ENCODE data around the gene GUSB.
"Not testable (repeated sequence)": the region's sequence is repeated elsewhere in the genome, so short reads cannot be mapped to it uniquely, and the experiment has no call there.

The GUSB gene

GRCh38 chr7:65953001-65953720 is 28.9 kb downstream of the GUSB start:
- Histone ChIP-seq H3K36me3 (ENCODE audit: insufficient read depth, low read length) (peaks cover 12% of the 10 kb centered on the region), H3K9ac (ENCODE audit: low read depth, low read length) (no peak overlapping the region), H3K4me2 (ENCODE audit: low read length) (no peak overlapping the region), H3K4me1 (ENCODE audit: control insufficient read depth, insufficient read depth, low read length) (peaks cover 6% of the 10 kb centered on the region), H3K9me3 (replicated peaks; ENCODE audit: low read length) (no peaks in the 10 kb centered on the region), H3K27me3 (ENCODE audit: control insufficient read depth, insufficient read depth, low read length) (no peaks in the 10 kb centered on the region), H3K4me3 (ENCODE audit: low read length) (no peak overlapping the region)

- Histone ChIP-seq H3K9ac (ENCODE audit: low read depth, low read length) (no peak overlapping the region), H3K36me3 (ENCODE audit: insufficient read depth, low read length) (peaks cover 12% of the 10 kb centered on the region), H3K4me3 (ENCODE audit: low read length) (no peak overlapping the region), H3K4me2 (ENCODE audit: low read length) (no peak overlapping the region), H3K4me1 (ENCODE audit: control insufficient read depth, insufficient read depth, low read length) (peaks cover 9% of the 10 kb centered on the region), H3K9me3 (replicated peaks; ENCODE audit: low read length) (no peaks in the 10 kb centered on the region), H3K27me3 (ENCODE audit: control insufficient read depth, insufficient read depth, low read length) (no peaks in the 10 kb centered on the region)
These were observed 30.0 kb downstream of the GUSB start for GRCh38 chr7:65951837-65952578.

DNA sequence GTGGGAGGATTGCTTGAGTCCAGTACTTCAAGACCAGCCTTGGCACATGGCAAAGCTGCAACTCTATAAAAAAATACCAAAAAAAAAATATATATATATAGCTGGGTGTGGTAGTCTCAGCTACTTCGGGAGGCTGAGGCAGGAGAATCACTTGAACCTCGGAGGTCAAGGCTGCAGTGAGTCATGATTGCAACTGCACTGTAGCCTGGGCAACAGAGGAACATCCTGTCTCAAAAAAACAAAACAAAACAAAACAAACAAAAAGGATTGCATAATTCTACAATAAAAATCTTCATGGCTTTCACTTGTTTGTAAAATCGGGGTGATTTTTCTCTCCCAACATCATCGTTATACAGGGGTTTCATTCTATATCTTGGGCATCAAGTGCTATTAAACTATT is 35.1 kb downstream of the GUSB start:
- peaks cover 6% of the 10 kb centered on the region for H3K4me1 ChIP-seq (ENCODE audit: control insufficient read depth, insufficient read depth, low read length)
- H3K36me3 ChIP-seq (ENCODE audit: insufficient read depth, low read length), result no peaks in the 10 kb centered on the region
- no peaks in the 10 kb centered on the region for H3K27me3 ChIP-seq (ENCODE audit: control insufficient read depth, insufficient read depth, low read length)
- H3K4me2 ChIP-seq (ENCODE audit: low read length), result peak overlapping the region; percentile 54
- no peak overlapping the region for H3K4me3 ChIP-seq (ENCODE audit: low read length)
- no peaks in the 10 kb centered on the region for H3K9me3 ChIP-seq (replicated peaks; ENCODE audit: low read length)
- H3K9ac ChIP-seq (ENCODE audit: low read depth, low read length), result no peak overlapping the region

GRCh38 chr7:65945787-65946186 is 36.2 kb downstream of the GUSB start:
- not testable (repeated sequence) for H3K36me3 ChIP-seq (ENCODE audit: insufficient read depth, low read length); H3K9ac ChIP-seq (ENCODE audit: low read depth, low read length); H3K4me3 ChIP-seq (ENCODE audit: low read length); H3K4me2 ChIP-seq (ENCODE audit: low read length); H3K27me3 ChIP-seq (ENCODE audit: control insufficient read depth, insufficient read depth, low read length); H3K9me3 ChIP-seq (replicated peaks; ENCODE audit: low read length); H3K4me1 ChIP-seq (ENCODE audit: control insufficient read depth, insufficient read depth, low read length)

DNA sequence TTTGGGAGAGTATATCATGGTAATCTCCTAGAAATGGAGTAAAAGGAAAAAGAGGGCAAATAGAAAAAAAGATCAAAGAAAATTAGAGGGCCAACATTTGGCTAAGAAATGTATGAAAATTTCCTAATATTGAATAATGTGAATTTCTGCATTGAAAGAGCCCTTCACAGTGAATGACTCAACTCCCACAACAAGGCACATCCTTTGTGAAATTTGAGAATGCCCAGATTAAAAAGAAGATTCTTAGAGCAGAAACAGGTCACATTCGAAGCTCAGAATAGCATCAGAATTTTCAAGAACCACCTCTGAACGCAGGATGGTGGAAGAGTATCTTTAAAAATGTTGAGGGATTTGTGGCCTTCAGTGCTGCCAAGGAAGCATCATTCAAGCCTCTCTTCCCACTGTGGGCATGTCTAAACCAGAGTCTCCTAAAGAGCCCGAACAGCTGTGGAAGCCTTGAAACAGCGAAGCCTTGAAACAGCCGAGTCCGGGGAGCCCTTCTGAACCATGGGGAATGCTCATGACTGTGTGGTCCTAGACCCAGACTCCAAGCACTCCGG is 43.6 kb downstream of the GUSB start:
- no peaks in the 10 kb centered on the region for H3K36me3 ChIP-seq (ENCODE audit: insufficient read depth, low read length)
- H3K9me3 ChIP-seq (replicated peaks; ENCODE audit: low read length), result no peaks in the 10 kb centered on the region
- peaks cover 8% of the 10 kb centered on the region for H3K4me1 ChIP-seq (ENCODE audit: control insufficient read depth, insufficient read depth, low read length)
- no peak overlapping the region for H3K4me3 ChIP-seq (ENCODE audit: low read length)
- no peak overlapping the region for H3K9ac ChIP-seq (ENCODE audit: low read depth, low read length)
- H3K27me3 ChIP-seq (ENCODE audit: control insufficient read depth, insufficient read depth, low read length), result no peaks in the 10 kb centered on the region
- no peak overlapping the region for H3K4me2 ChIP-seq (ENCODE audit: low read length)

- H3K9me3 ChIP-seq (replicated peaks; ENCODE audit: low read length), result no peaks in the 10 kb centered on the region
- H3K9ac ChIP-seq (ENCODE audit: low read depth, low read length), result no peak overlapping the region
- H3K36me3 ChIP-seq (ENCODE audit: insufficient read depth, low read length), result no peaks in the 10 kb centered on the region
- H3K4me3 ChIP-seq (ENCODE audit: low read length), result no peak overlapping the region
- no peaks in the 10 kb centered on the region for H3K27me3 ChIP-seq (ENCODE audit: control insufficient read depth, insufficient read depth, low read length)
- peaks cover 8% of the 10 kb centered on the region for H3K4me1 ChIP-seq (ENCODE audit: control insufficient read depth, insufficient read depth, low read length)
- H3K4me2 ChIP-seq (ENCODE audit: low read length), result no peak overlapping the region
These were observed 44.7 kb downstream of the GUSB start for GRCh38 chr7:65937296-65937695.

DNA sequence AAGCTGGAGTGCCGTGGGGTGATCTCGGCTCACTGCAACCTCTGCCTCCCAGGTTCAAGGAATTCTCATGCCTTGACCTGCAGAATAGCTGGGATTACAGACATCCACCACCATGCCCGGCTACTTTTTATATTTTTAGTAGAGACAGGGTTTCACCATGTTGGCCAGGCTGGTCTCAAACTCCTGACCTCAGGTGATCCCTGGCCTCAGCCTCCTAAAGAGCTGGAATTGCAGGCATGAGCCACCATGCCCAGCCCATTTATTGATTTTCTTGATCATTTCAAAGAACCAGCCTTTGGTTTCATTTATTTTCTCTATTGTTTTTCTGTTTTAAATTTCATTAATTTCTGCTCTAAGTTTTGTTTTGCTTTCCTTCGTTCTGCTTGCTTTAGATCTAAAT is 50.3 kb downstream of the GUSB start:
- no peak overlapping the region for H3K4me3 ChIP-seq (ENCODE audit: low read length)
- no peaks in the 10 kb centered on the region for H3K4me1 ChIP-seq (ENCODE audit: control insufficient read depth, insufficient read depth, low read length)
- no peak overlapping the region for H3K4me2 ChIP-seq (ENCODE audit: low read length)
- no peaks in the 10 kb centered on the region for H3K9me3 ChIP-seq (replicated peaks; ENCODE audit: low read length)
- H3K36me3 ChIP-seq (ENCODE audit: insufficient read depth, low read length), result no peaks in the 10 kb centered on the region
- no peaks in the 10 kb centered on the region for H3K27me3 ChIP-seq (ENCODE audit: control insufficient read depth, insufficient read depth, low read length)
- no peak overlapping the region for H3K9ac ChIP-seq (ENCODE audit: low read depth, low read length)

GRCh38 chr7:65927489-65928448 is 54.2 kb downstream of the GUSB start:
- no peaks in the 10 kb centered on the region for H3K27me3 ChIP-seq (ENCODE audit: control insufficient read depth, insufficient read depth, low read length)
- no peak overlapping the region for H3K4me3 ChIP-seq (ENCODE audit: low read length)
- H3K9me3 ChIP-seq (replicated peaks; ENCODE audit: low read length), result no peaks in the 10 kb centered on the region
- no peak overlapping the region for H3K9ac ChIP-seq (ENCODE audit: low read depth, low read length)
- no peaks in the 10 kb centered on the region for H3K4me1 ChIP-seq (ENCODE audit: control insufficient read depth, insufficient read depth, low read length)
- no peaks in the 10 kb centered on the region for H3K36me3 ChIP-seq (ENCODE audit: insufficient read depth, low read length)
- no peak overlapping the region for H3K4me2 ChIP-seq (ENCODE audit: low read length)

- no peak overlapping the region for H3K4me2 ChIP-seq (ENCODE audit: low read length)
- no peaks in the 10 kb centered on the region for H3K4me1 ChIP-seq (ENCODE audit: control insufficient read depth, insufficient read depth, low read length)
- H3K4me3 ChIP-seq (ENCODE audit: low read length), result no peak overlapping the region
- no peaks in the 10 kb centered on the region for H3K36me3 ChIP-seq (ENCODE audit: insufficient read depth, low read length)
- no peak overlapping the region for H3K9ac ChIP-seq (ENCODE audit: low read depth, low read length)
- H3K27me3 ChIP-seq (ENCODE audit: control insufficient read depth, insufficient read depth, low read length), result no peaks in the 10 kb centered on the region
- H3K9me3 ChIP-seq (replicated peaks; ENCODE audit: low read length), result no peaks in the 10 kb centered on the region
These were observed 55.4 kb downstream of the GUSB start for GRCh38 chr7:65926588-65926987.

- Histone ChIP-seq H3K4me3 (ENCODE audit: low read length) (no peak overlapping the region), H3K36me3 (ENCODE audit: insufficient read depth, low read length) (no peaks in the 10 kb centered on the region), H3K9ac (ENCODE audit: low read depth, low read length) (no peak overlapping the region), H3K4me2 (ENCODE audit: low read length) (no peak overlapping the region), H3K27me3 (ENCODE audit: control insufficient read depth, insufficient read depth, low read length) (no peaks in the 10 kb centered on the region), H3K9me3 (replicated peaks; ENCODE audit: low read length) (no peaks in the 10 kb centered on the region), H3K4me1 (ENCODE audit: control insufficient read depth, insufficient read depth, low read length) (no peaks in the 10 kb centered on the region)
These were observed 57.0 kb downstream of the GUSB start for GRCh38 chr7:65925040-65925439.

GRCh38 chr7:65924193-65924592 is 57.8 kb downstream of the GUSB start:
- Histone ChIP-seq H3K4me3 (ENCODE audit: low read length) (no peak overlapping the region), H3K27me3 (ENCODE audit: control insufficient read depth, insufficient read depth, low read length) (no peaks in the 10 kb centered on the region), H3K9me3 (replicated peaks; ENCODE audit: low read length) (no peaks in the 10 kb centered on the region), H3K36me3 (ENCODE audit: insufficient read depth, low read length) (no peaks in the 10 kb centered on the region), H3K4me1 (ENCODE audit: control insufficient read depth, insufficient read depth, low read length) (no peaks in the 10 kb centered on the region), H3K4me2 (ENCODE audit: low read length) (no peak overlapping the region), H3K9ac (ENCODE audit: low read depth, low read length) (no peak overlapping the region)

Measured in skeletal muscle satellite cell (primary cell).